Osteocyte (in vitro differentiated cells): Measurements from ENCODE around the gene HSDL1. TPM values are rescaled to one million over a fixed set of nuclear protein-coding genes. Genes with fewer than 3 reads are reported as not detected.

Experiments used
- DNase-seq: peaks from one replicate; pipeline ENCODE4 v3.0.0; 2021; ENCODE audit warnings: mixed read lengths; ENCODE audit not compliant: unreplicated experiment; ENCODE audit errors: extremely low spot score
- H3K27ac Mint-ChIP-seq: one replicate; pipeline ENCODE4 v1.8.0; 2021; ENCODE audit warnings: mild to moderate bottlenecking, mixed read lengths; ENCODE audit not compliant: unreplicated experiment
- H3K27me3 Mint-ChIP-seq: one replicate; pipeline ENCODE4 v1.8.0; 2021; ENCODE audit warnings: mixed read lengths; ENCODE audit not compliant: unreplicated experiment
- H3K36me3 Mint-ChIP-seq: one replicate; pipeline ENCODE4 v1.8.0; 2021; ENCODE audit warnings: mixed read lengths; ENCODE audit not compliant: unreplicated experiment
- H3K4me1 Mint-ChIP-seq: one replicate; pipeline ENCODE4 v1.8.0; 2021; ENCODE audit warnings: mixed read lengths; ENCODE audit not compliant: unreplicated experiment
- H3K4me3 Mint-ChIP-seq: one replicate; pipeline ENCODE4 v1.8.0; 2021; ENCODE audit warnings: mild to moderate bottlenecking, moderate library complexity, mixed read lengths; ENCODE audit not compliant: unreplicated experiment
- H3K9me3 Mint-ChIP-seq: one replicate; pipeline ENCODE4 v1.8.0; 2021; ENCODE audit warnings: mixed read lengths; ENCODE audit not compliant: unreplicated experiment
- CTCF ChIP-seq: fragments of 200-600 bp; sonication (generic); IDR thresholded peaks from 2 replicates; pipeline ENCODE4 v1.5.0; 2021; ENCODE audit warnings: antibody characterized with exemption, mild to moderate bottlenecking, moderate library complexity
- total RNA-seq: library from RNA; stranded (reverse); gene quantifications from 2 replicates; pipeline ENCODE4 v1.2.1, GENCODE V29; 2021

The HSDL1 gene
- total RNA-seq, 1 donor from 2014 or later = 18.0 TPM

DNA sequence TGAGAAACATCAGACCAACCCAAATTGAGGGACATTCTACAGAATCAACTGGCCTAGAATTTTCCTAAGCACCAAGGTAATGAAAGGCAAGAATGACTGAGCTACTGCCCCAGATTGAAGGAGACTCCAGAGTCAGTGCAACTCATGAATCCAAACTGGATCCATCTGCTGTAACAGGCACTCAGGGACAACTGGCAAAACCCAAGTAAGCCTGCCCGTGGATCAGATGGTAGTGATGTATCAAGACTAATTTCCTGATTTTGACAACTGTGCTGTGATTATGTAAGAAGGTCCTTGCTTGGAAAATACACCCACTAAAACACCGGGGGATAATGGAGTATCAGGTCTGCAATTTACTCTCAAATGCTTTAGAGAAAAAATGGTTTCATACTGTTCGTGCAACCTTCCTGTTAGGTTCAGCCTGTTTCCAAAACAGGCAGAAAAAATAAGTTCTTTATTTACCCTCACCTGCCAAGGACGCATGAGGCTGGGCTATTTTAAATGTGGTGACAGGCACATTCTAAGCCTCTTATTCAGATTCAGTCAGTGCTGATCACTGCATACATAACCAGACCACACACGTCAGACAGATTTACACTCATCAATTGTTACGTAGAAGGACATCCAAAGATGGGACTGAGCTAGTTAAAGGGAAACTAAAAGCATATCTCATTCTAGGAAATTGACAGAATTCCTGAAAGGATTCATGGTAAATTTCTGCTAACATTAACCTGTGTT is 35.2 kb downstream of the HSDL1 start:
- H3K27me3 Mint-ChIP-seq = no peaks in the 10 kb centered on the region
- H3K4me1 Mint-ChIP-seq = peaks cover 13% of the 10 kb centered on the region
- TF ChIP-seq CTCF = no peak
- no peaks in the 10 kb centered on the region for H3K9me3 Mint-ChIP-seq
- H3K27ac Mint-ChIP-seq = no peak overlapping the region
- H3K4me3 Mint-ChIP-seq = no peak overlapping the region
- peaks cover 10% of the 10 kb centered on the region for H3K36me3 Mint-ChIP-seq
- no peak for DNase-seq

GRCh38 chr16:84107921-84108320 is 37.1 kb downstream of the HSDL1 start:
- TF ChIP-seq CTCF = no peak
- Mint-ChIP-seq H3K4me3 (no peak overlapping the region), H3K27me3 (no peaks in the 10 kb centered on the region)

GRCh38 chr16:84105948-84106740 is 38.8 kb downstream of the HSDL1 start:
- Mint-ChIP-seq H3K36me3 (peaks cover 10% of the 10 kb centered on the region), H3K27me3 (no peaks in the 10 kb centered on the region), H3K27ac (peak overlapping the region; percentile 36), H3K4me3 (no peak overlapping the region), H3K4me1 (peaks cover 16% of the 10 kb centered on the region), H3K9me3 (no peaks in the 10 kb centered on the region)
- TF ChIP-seq CTCF = no peak
- DNase-seq = no peak

More at GRCh38 chr16:84107921-84108320, 37.1 kb downstream of the HSDL1 start:
- Mint-ChIP-seq H3K4me1 (peaks cover 16% of the 10 kb centered on the region), H3K9me3 (no peaks in the 10 kb centered on the region), H3K27ac (no peak overlapping the region), H3K36me3 (peaks cover 10% of the 10 kb centered on the region)
- DNase-seq = no peak

DNA sequence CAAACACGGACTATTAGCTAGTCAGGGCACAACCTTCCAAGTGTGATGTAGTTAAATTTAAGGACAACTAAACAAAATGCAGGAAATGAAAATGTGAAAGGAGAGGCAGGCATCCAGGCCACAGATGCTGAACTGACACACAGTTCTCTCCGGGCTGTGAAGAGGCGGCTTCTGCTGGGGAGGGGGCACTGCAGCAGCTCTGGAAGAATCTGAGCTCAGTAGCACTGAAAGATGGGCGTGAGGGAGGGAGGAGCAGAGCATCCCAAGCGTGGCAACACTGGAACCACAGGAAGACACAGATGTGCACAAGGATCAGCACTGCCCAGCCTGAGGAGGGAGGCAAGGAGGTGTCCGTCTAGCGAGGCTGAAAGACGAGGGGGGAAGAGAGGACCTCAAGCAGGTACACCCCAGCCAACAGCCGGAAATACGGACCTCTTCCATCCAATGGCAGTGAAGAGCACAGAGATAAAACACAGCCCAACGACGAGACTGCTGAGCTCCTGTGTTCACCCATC is 39.6 kb downstream of the HSDL1 start:
- DNase-seq = no peak
- Mint-ChIP-seq H3K9me3 (no peaks in the 10 kb centered on the region), H3K4me1 (peaks cover 16% of the 10 kb centered on the region), H3K36me3 (peaks cover 10% of the 10 kb centered on the region), H3K4me3 (no peak overlapping the region), H3K27ac (peak overlapping the region; percentile 33), H3K27me3 (no peaks in the 10 kb centered on the region)
- TF ChIP-seq CTCF = no peak

DNA sequence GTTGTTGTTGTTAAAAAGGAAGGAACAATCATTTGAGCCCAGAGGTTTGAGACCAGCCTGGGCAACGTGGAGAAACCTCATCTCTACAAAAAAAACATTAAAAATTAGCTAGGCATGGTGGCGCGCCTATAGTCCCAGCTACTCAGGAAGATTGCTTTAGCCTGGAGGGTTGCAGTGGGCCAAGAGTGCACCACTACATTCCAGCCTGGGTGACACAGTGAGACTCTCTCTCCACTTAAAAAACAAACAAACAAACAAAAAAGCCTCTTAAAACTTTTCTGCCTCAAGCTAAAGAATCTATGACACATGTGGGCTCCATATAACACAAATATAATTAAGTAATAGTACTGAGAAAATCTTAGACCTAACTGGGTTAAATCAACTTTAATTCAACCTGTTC is 40.7 kb downstream of the HSDL1 start:
- peaks cover 12% of the 10 kb centered on the region for H3K36me3 Mint-ChIP-seq
- no peak for TF ChIP-seq CTCF
- H3K4me1 Mint-ChIP-seq = peaks cover 26% of the 10 kb centered on the region
- DNase-seq = peak; percentile 32
- H3K4me3 Mint-ChIP-seq = no peak overlapping the region
- H3K27ac Mint-ChIP-seq = no peak overlapping the region
- H3K9me3 Mint-ChIP-seq = no peaks in the 10 kb centered on the region
- H3K27me3 Mint-ChIP-seq = no peaks in the 10 kb centered on the region
